GM20000 (cell line): ENCODE results near the gene ZNF488.

Experiments used
- DNase-seq: peaks from one replicate; pipeline ENCODE4 v3.0.0; 2012; ENCODE audit warnings: low spot score
- TF ChIP-seq, protein P1 (sequence below): IDR thresholded peaks from 2 replicates; pipeline ENCODE4 v1.5.1; 2012; ENCODE audit warnings: mild to moderate bottlenecking, control low read depth; ENCODE audit errors: extremely low read depth, missing control alignments

ZNF488 gene

DNA sequence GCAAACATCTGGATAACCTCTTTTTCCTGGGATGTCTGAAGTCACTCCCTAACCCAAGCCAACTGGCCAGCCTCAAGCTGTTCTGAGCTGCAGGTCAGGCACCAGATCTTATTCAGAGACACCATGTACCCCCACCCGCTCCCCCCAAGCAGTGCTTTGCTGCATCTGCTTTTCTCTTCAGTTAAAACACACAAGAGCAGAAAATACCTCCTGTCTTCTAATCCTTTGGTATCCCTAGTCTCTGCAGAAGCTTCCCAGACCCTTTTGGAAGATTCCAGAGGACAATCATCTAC lies 3.0 kb downstream of the ZNF488 start:
- no peak for DNase-seq
- TF ChIP-seq, protein P1, sequence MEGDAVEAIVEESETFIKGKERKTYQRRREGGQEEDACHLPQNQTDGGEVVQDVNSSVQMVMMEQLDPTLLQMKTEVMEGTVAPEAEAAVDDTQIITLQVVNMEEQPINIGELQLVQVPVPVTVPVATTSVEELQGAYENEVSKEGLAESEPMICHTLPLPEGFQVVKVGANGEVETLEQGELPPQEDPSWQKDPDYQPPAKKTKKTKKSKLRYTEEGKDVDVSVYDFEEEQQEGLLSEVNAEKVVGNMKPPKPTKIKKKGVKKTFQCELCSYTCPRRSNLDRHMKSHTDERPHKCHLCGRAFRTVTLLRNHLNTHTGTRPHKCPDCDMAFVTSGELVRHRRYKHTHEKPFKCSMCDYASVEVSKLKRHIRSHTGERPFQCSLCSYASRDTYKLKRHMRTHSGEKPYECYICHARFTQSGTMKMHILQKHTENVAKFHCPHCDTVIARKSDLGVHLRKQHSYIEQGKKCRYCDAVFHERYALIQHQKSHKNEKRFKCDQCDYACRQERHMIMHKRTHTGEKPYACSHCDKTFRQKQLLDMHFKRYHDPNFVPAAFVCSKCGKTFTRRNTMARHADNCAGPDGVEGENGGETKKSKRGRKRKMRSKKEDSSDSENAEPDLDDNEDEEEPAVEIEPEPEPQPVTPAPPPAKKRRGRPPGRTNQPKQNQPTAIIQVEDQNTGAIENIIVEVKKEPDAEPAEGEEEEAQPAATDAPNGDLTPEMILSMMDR: no peak

GRCh38 chr10:47380341-47381102 lies 3.6 kb downstream of the ZNF488 start:
- DNase-seq: no peak

DNA sequence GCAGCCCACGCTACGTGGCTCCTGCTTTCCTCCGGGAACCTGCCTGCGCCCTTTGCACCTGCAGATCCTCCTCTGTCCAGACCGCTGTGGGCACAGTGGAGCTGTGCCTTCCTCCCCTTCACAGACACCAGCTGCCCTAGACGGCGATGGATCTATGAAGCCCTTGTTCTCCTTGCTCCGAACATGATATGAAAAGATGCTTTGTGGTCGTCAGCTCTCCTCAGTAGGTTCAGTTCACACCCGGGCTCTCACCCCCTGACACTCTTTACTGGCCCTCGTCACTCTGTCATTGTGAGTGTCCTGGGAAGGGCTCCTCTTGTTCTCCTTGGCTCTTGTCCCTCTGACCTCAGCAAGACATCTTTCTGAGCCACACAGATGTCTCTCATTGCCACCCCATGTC lies 4.2 kb downstream of the ZNF488 start:
- DNase-seq: no peak
- TF ChIP-seq, protein P1: no peak

More at GRCh38 chr10:47380341-47381102, 3.6 kb downstream of the ZNF488 start:
- TF ChIP-seq, protein P1: no peak

- DNase-seq: no peak
- TF ChIP-seq, protein P1: no peak
Measured at GRCh38 chr10:47379445-47379785, 4.7 kb downstream of the ZNF488 start.

DNA sequence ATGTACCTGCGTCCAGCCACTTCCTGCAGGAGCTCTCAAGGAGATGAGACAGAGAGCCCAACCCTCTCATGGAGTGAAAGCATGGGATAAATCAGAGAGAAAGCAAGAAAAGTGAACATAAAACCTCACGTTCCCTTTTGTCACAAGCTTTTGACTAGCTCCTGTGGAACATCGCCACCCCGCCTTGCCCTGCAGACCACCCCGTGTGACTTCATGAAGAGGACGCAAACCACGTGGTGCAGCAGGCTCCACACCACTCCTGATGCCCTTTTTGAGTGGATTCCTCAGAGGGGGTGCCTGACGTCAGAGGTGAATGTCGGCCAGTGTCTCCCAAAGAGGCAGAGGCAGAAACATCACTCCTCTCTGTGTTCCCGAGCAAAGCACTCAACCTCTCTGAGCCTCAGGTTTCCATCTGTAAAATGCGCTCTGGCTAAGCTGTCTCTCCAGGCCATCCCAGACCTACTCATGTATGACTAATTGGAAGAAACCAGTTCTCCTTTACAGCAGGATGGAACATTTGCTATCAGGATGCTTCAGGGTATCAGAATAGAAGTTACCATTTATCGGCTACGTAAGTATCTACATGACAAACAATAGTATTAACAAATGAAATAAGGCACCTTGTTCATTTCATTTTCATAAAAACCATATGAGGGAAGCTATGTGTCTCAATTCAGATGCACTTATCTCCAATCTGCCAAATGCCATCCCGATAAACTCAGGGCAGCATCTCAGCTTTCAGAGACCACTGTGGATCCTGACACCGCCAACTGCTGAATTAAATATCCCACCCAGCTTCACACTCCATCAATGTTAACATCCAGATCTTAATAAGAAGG lies 5.3 kb downstream of the ZNF488 start:
- TF ChIP-seq, protein P1: no peak
- no peak for DNase-seq

GRCh38 chr10:47378183-47378510 lies 5.9 kb downstream of the ZNF488 start:
- TF ChIP-seq, protein P1: no peak
- no peak for DNase-seq

GRCh38 chr10:47376522-47377220 lies 7.4 kb downstream of the ZNF488 start:
- DNase-seq: no peak
- TF ChIP-seq, protein P1: no peak
